ENCODE data around the gene COL26A1. TPM values are rescaled to one million over a fixed set of nuclear protein-coding genes. Genes with fewer than 3 reads are reported as not detected.

Gene COL26A1
- polyA plus RNA-seq, 1 donor from 2014 or later, result 36.6 TPM

DNA sequence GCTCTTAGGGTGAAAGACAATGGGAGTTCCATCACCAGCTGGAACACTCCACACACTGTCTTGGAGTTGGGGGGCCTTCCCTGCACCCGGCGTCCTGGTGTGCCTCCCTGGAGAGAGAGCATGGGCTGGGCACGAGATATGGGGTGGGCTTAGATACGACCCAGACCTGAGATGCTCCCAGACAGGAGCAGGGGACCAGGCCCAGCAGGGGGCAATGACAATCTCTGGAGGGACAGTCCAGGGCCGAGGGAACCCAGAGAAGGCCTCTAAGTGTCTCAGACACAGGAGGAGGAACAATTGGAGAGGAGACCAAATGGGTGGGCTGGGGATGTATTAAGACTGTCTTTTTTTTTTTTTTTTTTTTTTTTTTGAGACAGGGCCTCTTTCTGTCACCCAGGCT lies 226.4 kb downstream of the COL26A1 start:
- TF ChIP-seq EP300 (conservative IDR thresholded peaks at IDR 0.05; ENCODE audit: poor library complexity, severe bottlenecking) (no peak), SMC3 (conservative IDR thresholded peaks at IDR 0.05; ENCODE audit: poor library complexity) (no peak), EZH2 (IDR thresholded peaks at IDR 0.05; ENCODE audit: borderline replicate concordance, insufficient read depth, low read length, poor library complexity, severe bottlenecking) (no peak), POLR2AphosphoS5 (IDR thresholded peaks at IDR 0.05) (no peak), MXI1 (conservative IDR thresholded peaks at IDR 0.05; ENCODE audit: poor library complexity, severe bottlenecking) (no peak), TAF1 (IDR thresholded peaks at IDR 0.05; ENCODE audit: low read depth) (no peak), RAD21 (conservative IDR thresholded peaks at IDR 0.05) (no peak)
- TF ChIP-seq, protein P1, sequence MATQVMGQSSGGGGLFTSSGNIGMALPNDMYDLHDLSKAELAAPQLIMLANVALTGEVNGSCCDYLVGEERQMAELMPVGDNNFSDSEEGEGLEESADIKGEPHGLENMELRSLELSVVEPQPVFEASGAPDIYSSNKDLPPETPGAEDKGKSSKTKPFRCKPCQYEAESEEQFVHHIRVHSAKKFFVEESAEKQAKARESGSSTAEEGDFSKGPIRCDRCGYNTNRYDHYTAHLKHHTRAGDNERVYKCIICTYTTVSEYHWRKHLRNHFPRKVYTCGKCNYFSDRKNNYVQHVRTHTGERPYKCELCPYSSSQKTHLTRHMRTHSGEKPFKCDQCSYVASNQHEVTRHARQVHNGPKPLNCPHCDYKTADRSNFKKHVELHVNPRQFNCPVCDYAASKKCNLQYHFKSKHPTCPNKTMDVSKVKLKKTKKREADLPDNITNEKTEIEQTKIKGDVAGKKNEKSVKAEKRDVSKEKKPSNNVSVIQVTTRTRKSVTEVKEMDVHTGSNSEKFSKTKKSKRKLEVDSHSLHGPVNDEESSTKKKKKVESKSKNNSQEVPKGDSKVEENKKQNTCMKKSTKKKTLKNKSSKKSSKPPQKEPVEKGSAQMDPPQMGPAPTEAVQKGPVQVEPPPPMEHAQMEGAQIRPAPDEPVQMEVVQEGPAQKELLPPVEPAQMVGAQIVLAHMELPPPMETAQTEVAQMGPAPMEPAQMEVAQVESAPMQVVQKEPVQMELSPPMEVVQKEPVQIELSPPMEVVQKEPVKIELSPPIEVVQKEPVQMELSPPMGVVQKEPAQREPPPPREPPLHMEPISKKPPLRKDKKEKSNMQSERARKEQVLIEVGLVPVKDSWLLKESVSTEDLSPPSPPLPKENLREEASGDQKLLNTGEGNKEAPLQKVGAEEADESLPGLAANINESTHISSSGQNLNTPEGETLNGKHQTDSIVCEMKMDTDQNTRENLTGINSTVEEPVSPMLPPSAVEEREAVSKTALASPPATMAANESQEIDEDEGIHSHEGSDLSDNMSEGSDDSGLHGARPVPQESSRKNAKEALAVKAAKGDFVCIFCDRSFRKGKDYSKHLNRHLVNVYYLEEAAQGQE (IDR thresholded peaks at IDR 0.05; ENCODE audit: borderline replicate concordance), result no peak
- TF ChIP-seq, protein P2, sequence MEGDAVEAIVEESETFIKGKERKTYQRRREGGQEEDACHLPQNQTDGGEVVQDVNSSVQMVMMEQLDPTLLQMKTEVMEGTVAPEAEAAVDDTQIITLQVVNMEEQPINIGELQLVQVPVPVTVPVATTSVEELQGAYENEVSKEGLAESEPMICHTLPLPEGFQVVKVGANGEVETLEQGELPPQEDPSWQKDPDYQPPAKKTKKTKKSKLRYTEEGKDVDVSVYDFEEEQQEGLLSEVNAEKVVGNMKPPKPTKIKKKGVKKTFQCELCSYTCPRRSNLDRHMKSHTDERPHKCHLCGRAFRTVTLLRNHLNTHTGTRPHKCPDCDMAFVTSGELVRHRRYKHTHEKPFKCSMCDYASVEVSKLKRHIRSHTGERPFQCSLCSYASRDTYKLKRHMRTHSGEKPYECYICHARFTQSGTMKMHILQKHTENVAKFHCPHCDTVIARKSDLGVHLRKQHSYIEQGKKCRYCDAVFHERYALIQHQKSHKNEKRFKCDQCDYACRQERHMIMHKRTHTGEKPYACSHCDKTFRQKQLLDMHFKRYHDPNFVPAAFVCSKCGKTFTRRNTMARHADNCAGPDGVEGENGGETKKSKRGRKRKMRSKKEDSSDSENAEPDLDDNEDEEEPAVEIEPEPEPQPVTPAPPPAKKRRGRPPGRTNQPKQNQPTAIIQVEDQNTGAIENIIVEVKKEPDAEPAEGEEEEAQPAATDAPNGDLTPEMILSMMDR (IDR thresholded peaks at IDR 0.05; ENCODE audit: poor library complexity, severe bottlenecking), result no peak
- no peak overlapping the region for H3K4me3 ChIP-seq (ENCODE audit: low read length)
- no peaks in the 10 kb centered on the region for H4K20me1 ChIP-seq (ENCODE audit: insufficient read depth)
- no peaks in the 10 kb centered on the region for H3F3A ChIP-seq (ENCODE audit: insufficient read depth, low read length, poor library complexity, severe bottlenecking)
- H3K27ac ChIP-seq (ENCODE audit: low read length), result no peak overlapping the region
- no peaks in the 10 kb centered on the region for H3K9me2 ChIP-seq (ENCODE audit: insufficient read depth, low read length)
- H3K79me2 ChIP-seq (replicated peaks; ENCODE audit: insufficient read depth, low read length), result no peaks in the 10 kb centered on the region
- no peaks in the 10 kb centered on the region for H3K27me3 ChIP-seq (ENCODE audit: insufficient read depth, low read depth, low read length)
- no peaks in the 10 kb centered on the region for H3K9me3 ChIP-seq (ENCODE audit: low read length)
- no peak overlapping the region for H2AFZ ChIP-seq (ENCODE audit: low read depth, low read length)
- no peaks in the 10 kb centered on the region for H3K36me3 ChIP-seq (ENCODE audit: insufficient read depth, low read length)
- no peak overlapping the region for H3K9ac ChIP-seq (ENCODE audit: low read length)
- H3K4me2 ChIP-seq (ENCODE audit: low read length), result no peak overlapping the region

DNA sequence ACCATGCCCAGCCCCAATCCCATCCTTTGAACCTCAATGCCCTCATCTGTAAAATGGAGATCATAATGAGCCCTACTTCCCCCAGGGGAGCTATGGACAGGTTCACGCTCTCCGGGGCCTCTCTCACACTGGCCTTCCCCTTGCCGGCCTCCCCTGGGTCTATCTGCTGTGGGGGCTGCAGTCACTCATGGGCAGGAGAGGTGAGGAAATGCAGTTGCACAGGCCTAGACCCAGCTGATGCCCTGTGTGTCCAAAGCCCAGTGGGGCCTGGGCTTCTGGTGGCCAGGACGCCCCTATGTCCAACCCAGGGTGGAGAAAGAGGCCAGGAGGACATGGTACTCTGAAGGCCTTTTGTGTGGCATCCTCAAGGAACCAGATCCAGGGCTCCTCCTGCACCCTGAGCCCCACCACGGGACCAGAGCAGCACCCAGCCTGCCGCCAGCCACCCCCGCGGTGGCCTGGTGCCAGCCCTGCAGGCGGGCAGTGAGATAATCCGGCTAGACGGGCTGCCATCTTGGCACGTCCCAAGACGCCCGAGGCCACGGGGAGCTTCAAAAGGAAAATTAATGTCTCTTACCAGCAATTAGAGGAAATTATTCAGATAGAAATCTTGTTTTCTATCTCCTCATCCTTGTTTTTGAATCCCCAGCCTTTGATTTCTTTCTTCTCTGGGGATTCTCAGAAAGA lies 227.4 kb downstream of the COL26A1 start:
- Histone ChIP-seq H3K4me3 (ENCODE audit: low read length) (no peak overlapping the region), H3K9ac (ENCODE audit: low read length) (no peak overlapping the region), H3K9me2 (ENCODE audit: insufficient read depth, low read length) (no peaks in the 10 kb centered on the region), H3F3A (ENCODE audit: insufficient read depth, low read length, poor library complexity, severe bottlenecking) (no peaks in the 10 kb centered on the region), H3K27me3 (ENCODE audit: insufficient read depth, low read depth, low read length) (no peaks in the 10 kb centered on the region), H3K27ac (ENCODE audit: low read length) (no peak overlapping the region), H3K79me2 (replicated peaks; ENCODE audit: insufficient read depth, low read length) (no peaks in the 10 kb centered on the region), H3K4me2 (ENCODE audit: low read length) (no peak overlapping the region), H3K36me3 (ENCODE audit: insufficient read depth, low read length) (no peaks in the 10 kb centered on the region), H2AFZ (ENCODE audit: low read depth, low read length) (no peak overlapping the region), H4K20me1 (ENCODE audit: insufficient read depth) (no peaks in the 10 kb centered on the region), H3K9me3 (ENCODE audit: low read length) (no peaks in the 10 kb centered on the region)
- TF ChIP-seq EZH2 (IDR thresholded peaks at IDR 0.05; ENCODE audit: borderline replicate concordance, insufficient read depth, low read length, poor library complexity, severe bottlenecking) (no peak), RAD21 (conservative IDR thresholded peaks at IDR 0.05) (no peak), MXI1 (conservative IDR thresholded peaks at IDR 0.05; ENCODE audit: poor library complexity, severe bottlenecking) (no peak), EP300 (conservative IDR thresholded peaks at IDR 0.05; ENCODE audit: poor library complexity, severe bottlenecking) (no peak), TAF1 (IDR thresholded peaks at IDR 0.05; ENCODE audit: low read depth) (no peak), POLR2AphosphoS5 (IDR thresholded peaks at IDR 0.05) (no peak), SMC3 (conservative IDR thresholded peaks at IDR 0.05; ENCODE audit: poor library complexity) (no peak)
- TF ChIP-seq, protein P1 (IDR thresholded peaks at IDR 0.05; ENCODE audit: borderline replicate concordance), result no peak
- TF ChIP-seq, protein P2 (IDR thresholded peaks at IDR 0.05; ENCODE audit: poor library complexity, severe bottlenecking), result no peak

Measured in neural cell (in vitro differentiated cells).